K562 (cell line): Measurements from ENCODE around the gene PKD1L1. TPM values are rescaled to one million over a fixed set of nuclear protein-coding genes. Genes with fewer than 3 reads are reported as not detected.

Source experiments
- ATAC-seq: fragments of 200-7000 bp; cut with Tn5 transposase; 3 replicates; pipeline ENCODE4 v1.9.1; 2020; ENCODE audit warnings: moderate library complexity
- BruUV-seq: library from RNA; stranded (reverse); fragments of 400-500 nt; replicated peaks from 2 replicates; lab custom pipeline; 2021; lab: Mats Ljungman, UMichigan
- CTCF ChIA-PET: fragments of 300-600 bp; formaldehyde crosslinking; extraction: SDS; loops from one replicate; lab custom pipeline; 2021; ENCODE audit warnings: low intra/inter-chr PET ratio; lab: Yijun Ruan, JAX
- POLR2A ChIA-PET: fragments of 300-600, 350-650 bp; sonication (Branson Sonifier 250); formaldehyde crosslinking; extraction: SDS; loops from one replicate; lab custom pipeline; 2021; ENCODE audit warnings: antibody characterized with exemption, inconsistent platforms; lab: Yijun Ruan, JAX
- DNase-seq, 4 experiments: peaks; one replicate each; pipeline versions ENCODE4 v3.0.0 to v3.0.0-alpha.2; 2011 to 2018; ENCODE audit warnings: low spot score in 3 of 4, mixed read lengths in 3 of 4; ENCODE audit errors: extremely low read depth in 1 of 4
- FAIRE-seq: peaks from 2 replicates; lab custom pipeline; 2011; peaks lifted over from hg19 to GRCh38; lab: Jason Lieb, UNC
- H2AFZ ChIP-seq: 2 replicates; pipeline ENCODE4 v1.6.0; 2011; ENCODE audit warnings: low read depth, low read length, control low read depth, inconsistent platforms
- H3K27ac ChIP-seq: fragments of 200-600 bp; 3 replicates; pipeline ENCODE4 v1.8.0; 2011; ENCODE audit warnings: low read depth, mild to moderate bottlenecking, control low read depth, inconsistent platforms, low read length, moderate library complexity, mixed read lengths; ENCODE audit errors: extremely low read depth
- H3K27me3 ChIP-seq, 2 experiments: fragments of 300-600 bp in 1 of 2; 2 replicates in 1 of 2; 3 replicates in 1 of 2; pipeline versions ENCODE4 v1.6.0 to v1.8.0; 2011; ENCODE audit warnings: inconsistent platforms in 2 of 2, low read length in 2 of 2, mild to moderate bottlenecking in 1 of 2, mixed read lengths in 1 of 2, moderate library complexity in 1 of 2; ENCODE audit not compliant: control insufficient read depth in 2 of 2, insufficient read depth in 2 of 2
- H3K36me3 ChIP-seq: fragments of 300-600 bp; 3 replicates; pipeline ENCODE4 v1.8.0; 2011; ENCODE audit warnings: mild to moderate bottlenecking, low read length, inconsistent platforms; ENCODE audit not compliant: control insufficient read depth, insufficient read depth
- H3K4me1 ChIP-seq, 2 experiments: fragments of 200-600 bp in 1 of 2; replicated peaks in 1 of 2; 2 replicates in 1 of 2; 3 replicates in 1 of 2; pipeline versions ENCODE4 v1.5.1 to v1.8.0; 2011; ENCODE audit warnings: inconsistent platforms in 2 of 2, low read length in 2 of 2, mild to moderate bottlenecking in 1 of 2, mixed read lengths in 1 of 2, moderate library complexity in 1 of 2; ENCODE audit not compliant: control insufficient read depth in 2 of 2, insufficient read depth in 2 of 2
- H3K4me2 ChIP-seq: 2 replicates; pipeline ENCODE4 v1.6.1; 2011; ENCODE audit warnings: low read length, control low read depth, inconsistent platforms, mixed read lengths; ENCODE audit not compliant: insufficient read depth
- H3K4me3 ChIP-seq: fragments of 200-600 bp; sonication (generic), shearing (Covaris generic); 2 replicates; pipeline ENCODE4 v1.5.1; 2016; ENCODE audit warnings: control low read depth, inconsistent platforms
- H3K79me2 ChIP-seq: fragments of 200-600 bp; 3 replicates; pipeline ENCODE4 v1.8.0; 2011; ENCODE audit warnings: low read length, inconsistent platforms; ENCODE audit not compliant: control insufficient read depth, insufficient read depth
- H3K9ac ChIP-seq, 2 experiments: 2 replicates each; pipeline versions ENCODE4 v1.6.0 to v1.6.1; 2011; ENCODE audit warnings: low read depth in 2 of 2, low read length in 2 of 2, control low read depth in 1 of 2, inconsistent platforms in 1 of 2, mild to moderate bottlenecking in 1 of 2, mixed read lengths in 1 of 2; ENCODE audit not compliant: insufficient read depth in 1 of 2
- H3K9me1 ChIP-seq: one replicate; pipeline ENCODE4 v1.6.0; 2011; ENCODE audit warnings: inconsistent platforms, mild to moderate bottlenecking, low read length, moderate library complexity; ENCODE audit not compliant: control insufficient read depth, insufficient read depth
- H3K9me3 ChIP-seq: replicated peaks from 2 replicates; pipeline ENCODE4 v1.5.1; 2011; ENCODE audit warnings: low read depth, low read length, inconsistent platforms; ENCODE audit not compliant: control insufficient read depth, insufficient read depth
- H4K20me1 ChIP-seq: replicated peaks from 2 replicates; pipeline ENCODE4 v1.6.1; 2011; ENCODE audit warnings: low read length, inconsistent platforms, mixed read lengths; ENCODE audit not compliant: control insufficient read depth, insufficient read depth
- ARNT ChIP-seq, 2 experiments: fragments of 450-650 bp; IDR thresholded peaks; 2 replicates each; pipeline ENCODE4 v1.6.1; 2016; ENCODE audit warnings: mild to moderate bottlenecking in 1 of 2
- E2F3 ChIP-seq: fragments of 250-450 bp; sonication (Bioruptor Pico); IDR thresholded peaks from 2 replicates; pipeline ENCODE4 v1.4.0; 2020; ENCODE audit warnings: mild to moderate bottlenecking
- POLR2AphosphoS2 ChIP-seq: IDR thresholded peaks from 2 replicates; pipeline ENCODE4 v1.6.1; 2012; ENCODE audit warnings: low read length, improper control_type of control experiment
- RBM22 ChIP-seq: fragments of 200-400 bp; formaldehyde crosslinking; IDR thresholded peaks from 2 replicates; pipeline ENCODE4 v1.6.1; 2018; ENCODE audit warnings: low read length, low read depth; ENCODE audit not compliant: poor library complexity, severe bottlenecking
- STAG1 ChIP-seq: sonication (generic); formaldehyde crosslinking; IDR thresholded peaks from 2 replicates; pipeline ENCODE4 v1.5.0; 2020; ENCODE audit warnings: missing genetic modification reagents, borderline replicate concordance
- ZBTB7A ChIP-seq: IDR thresholded peaks from 2 replicates; pipeline ENCODE4 v1.6.1; 2011; ENCODE audit warnings: low read depth, mild to moderate bottlenecking, low read length, moderate library complexity, borderline replicate concordance; ENCODE audit not compliant: control insufficient read depth
- WGBS: fragments of 100-300 bp; shearing (Covaris generic); methylation state at CpG from one replicate; pipeline ENCODE4 v1.1.6; 2016; ENCODE audit warnings: low coverage, mixed read lengths; ENCODE audit not compliant: insufficient coverage; ENCODE audit errors: missing lambda C conversion rate; 5-methylcytosine and 5-hydroxymethylcytosine counted together
- in situ Hi-C: fragments of 300-500 bp; cut with MboI; formaldehyde crosslinking; loops from 4 replicates; pipeline ENCODE4 v1.15.0; 2018; ENCODE audit warnings: inconsistent platforms, mixed read lengths
- intact Hi-C: fragments of 100-400 bp; cut with micrococcal nuclease; formaldehyde crosslinking; loops from 2 replicates; pipeline ENCODE4 v1.14.2; 2022
- polyA plus RNA-seq, 8 experiments: library from polyadenylated mRNA; depleted of rRNA in 4 of 8; stranded (reverse) in 5 of 8; unstranded in 3 of 8; fragments of >200 nt; fragmentation: Nextera tagmentation in 2 of 8; fragmentation: Illumina TruSeq in 1 of 8; extraction: Ambion mirVana in 2 of 8; extraction: Trizol in 1 of 8; gene quantifications; 2 replicates each; pipeline versions ENCODE4 v1.2.1 to v1.2.3, GENCODE V29; 2011 to 2014; ENCODE audit warnings: inconsistent platforms in 1 of 8, missing spikeins in 1 of 8
- total RNA-seq, 7 experiments: library from RNA; depleted of rRNA in 6 of 7; stranded (reverse); fragments of >200 nt in 6 of 7; fragmentation: Illumina TruSeq in 2 of 7; extraction: Trizol in 2 of 7; gene quantifications; 2 replicates each; pipeline versions ENCODE4 v1.2.1 to v1.2.3, GENCODE V29; 2011 to 2021; ENCODE audit warnings: low replicate concordance in 1 of 7
- TF ChIP-seq, protein P1 (sequence below), 2 experiments: fragments of 450-650 bp; IDR thresholded peaks; 2 replicates each; pipeline ENCODE4 v1.6.1; 2016; ENCODE audit warnings: mild to moderate bottlenecking in 2 of 2, borderline replicate concordance in 1 of 2, low read depth in 1 of 2, moderate library complexity in 1 of 2

PKD1L1 gene
- total and polyA plus RNA-seq, 9 of the 15 experiments (the other 6 are each of a cell fraction or from before 2014, with no cell fraction given), result 0.01 to 0.02 TPM; not detected in 7

DNA sequence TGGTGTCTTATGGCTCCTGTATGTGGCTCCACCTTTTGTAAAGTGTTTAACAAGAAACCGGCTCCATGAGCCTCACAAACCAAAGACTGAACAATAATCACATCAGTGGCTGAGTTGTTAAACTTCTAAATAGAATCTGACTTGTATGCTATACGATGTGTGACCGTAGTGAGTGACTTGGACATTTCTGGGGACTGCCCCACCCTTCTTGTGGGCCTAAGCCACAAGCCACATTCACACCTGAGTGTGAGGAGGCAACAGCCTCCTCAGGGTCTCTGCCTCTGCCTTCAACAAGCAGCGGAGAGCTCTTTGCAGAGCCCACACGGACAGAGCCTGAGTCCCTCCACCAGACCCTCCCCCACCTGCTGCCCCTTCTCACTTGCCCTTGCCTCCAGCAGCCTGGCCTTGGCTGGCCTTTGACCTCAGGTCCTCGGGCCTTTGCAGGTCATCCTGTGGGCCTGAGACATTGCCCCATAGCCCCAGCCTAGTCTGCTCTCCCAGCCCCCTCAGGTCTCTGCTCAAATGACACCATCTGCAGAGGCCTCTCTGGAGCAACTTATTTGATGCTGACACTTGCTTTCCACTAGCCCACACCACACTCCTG, 209.6 kb downstream of the PKD1L1 start:
- Histone ChIP-seq H4K20me1 (no peaks in the 10 kb centered on the region), H3K4me2 (no peak overlapping the region), H3K27me3 (peaks cover 4 to 43% of the 10 kb centered on the region in 2 experiments; a peak in 4 of 5 replicates), H3K36me3 (no peaks in the 10 kb centered on the region), H3K27ac (no peak overlapping the region), H3K4me1 (no peaks in the 10 kb centered on the region), H3K79me2 (no peaks in the 10 kb centered on the region), H3K4me3 (no peak overlapping the region), H2AFZ (no peak overlapping the region), H3K9ac (no peak overlapping the region), H3K9me3 (no peaks in the 10 kb centered on the region), H3K9me1 (no peaks in the 10 kb centered on the region)
- ATAC-seq, result no peak
- ChIA-PET POLR2A (interaction anchor here (1.1 kb wide), 1 partner anchor 12 kb away, joined by 3 read pairs; no protein-coding TSS in a partner anchor), CTCF (no interaction called here)
- intact Hi-C loops (no loop called here), in situ Hi-C loops (no loop called here)
- no peak for TF ChIP-seq ZBTB7A
- BruUV-seq, result no TSS peak
- DNase-seq, result no peak
- 0% methylated on average over 6 of the region's 6 CpGs for WGBS
- FAIRE-seq, result no peak

DNA sequence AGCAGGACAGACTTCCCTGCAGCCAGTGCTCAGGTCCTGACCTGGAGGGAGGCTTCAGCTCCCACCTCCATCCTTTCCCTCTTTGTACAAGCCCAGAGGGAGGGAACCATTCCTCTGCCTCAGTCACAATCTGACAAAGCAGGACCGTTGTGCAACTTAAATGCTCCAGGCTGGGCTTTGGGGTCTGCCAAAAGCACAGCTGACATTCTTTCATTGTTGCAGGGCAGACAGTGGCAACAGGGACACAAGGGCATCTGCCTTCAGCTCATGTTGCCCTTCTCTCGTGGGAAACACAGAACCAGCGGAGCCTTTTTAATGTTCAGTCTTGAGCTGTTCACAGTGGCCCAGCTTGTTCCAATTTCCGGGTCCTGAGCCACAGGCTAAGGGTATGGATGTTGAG, 210.7 kb downstream of the PKD1L1 start:
- in situ Hi-C loops, result no loop called here
- no peak overlapping the region for H3K4me3 ChIP-seq
- H3K27me3 ChIP-seq, result peaks cover 4 to 47% of the 10 kb centered on the region in 2 experiments; a peak in 4 of 5 replicates
- no peaks in the 10 kb centered on the region for H4K20me1 ChIP-seq
- no peak for ATAC-seq
- H3K4me1 ChIP-seq, result no peaks in the 10 kb centered on the region
- no peaks in the 10 kb centered on the region for H3K9me1 ChIP-seq
- BruUV-seq, result no TSS peak
- H3K4me2 ChIP-seq, result no peak overlapping the region
- CTCF ChIA-PET, result no interaction called here
- H3K79me2 ChIP-seq, result no peaks in the 10 kb centered on the region
- POLR2A ChIA-PET, result interaction anchor here (1.0 to 1.1 kb wide), 2 partner anchors 13 to 15 kb away, joined by 3 to 6 read pairs; no protein-coding TSS in a partner anchor
- no peak overlapping the region for H3K9ac ChIP-seq
- no peak for FAIRE-seq
- H3K27ac ChIP-seq, result no peak overlapping the region
- 2% methylated on average over 4 of the region's 4 CpGs for WGBS
- H3K9me3 ChIP-seq, result no peaks in the 10 kb centered on the region
- intact Hi-C loops, result no loop called here
- no peaks in the 10 kb centered on the region for H3K36me3 ChIP-seq
- DNase-seq, result no peak
- H2AFZ ChIP-seq, result no peak overlapping the region
- TF ChIP-seq E2F3 (CRISPR knock-in tag) (no peak), ARNT (IDR thresholded peaks at IDR 0.05) (no peak), POLR2AphosphoS2 (no peak), RBM22 (no peak), STAG1 (CRISPR knock-in tag) (no peak)
- TF ChIP-seq, protein P1, sequence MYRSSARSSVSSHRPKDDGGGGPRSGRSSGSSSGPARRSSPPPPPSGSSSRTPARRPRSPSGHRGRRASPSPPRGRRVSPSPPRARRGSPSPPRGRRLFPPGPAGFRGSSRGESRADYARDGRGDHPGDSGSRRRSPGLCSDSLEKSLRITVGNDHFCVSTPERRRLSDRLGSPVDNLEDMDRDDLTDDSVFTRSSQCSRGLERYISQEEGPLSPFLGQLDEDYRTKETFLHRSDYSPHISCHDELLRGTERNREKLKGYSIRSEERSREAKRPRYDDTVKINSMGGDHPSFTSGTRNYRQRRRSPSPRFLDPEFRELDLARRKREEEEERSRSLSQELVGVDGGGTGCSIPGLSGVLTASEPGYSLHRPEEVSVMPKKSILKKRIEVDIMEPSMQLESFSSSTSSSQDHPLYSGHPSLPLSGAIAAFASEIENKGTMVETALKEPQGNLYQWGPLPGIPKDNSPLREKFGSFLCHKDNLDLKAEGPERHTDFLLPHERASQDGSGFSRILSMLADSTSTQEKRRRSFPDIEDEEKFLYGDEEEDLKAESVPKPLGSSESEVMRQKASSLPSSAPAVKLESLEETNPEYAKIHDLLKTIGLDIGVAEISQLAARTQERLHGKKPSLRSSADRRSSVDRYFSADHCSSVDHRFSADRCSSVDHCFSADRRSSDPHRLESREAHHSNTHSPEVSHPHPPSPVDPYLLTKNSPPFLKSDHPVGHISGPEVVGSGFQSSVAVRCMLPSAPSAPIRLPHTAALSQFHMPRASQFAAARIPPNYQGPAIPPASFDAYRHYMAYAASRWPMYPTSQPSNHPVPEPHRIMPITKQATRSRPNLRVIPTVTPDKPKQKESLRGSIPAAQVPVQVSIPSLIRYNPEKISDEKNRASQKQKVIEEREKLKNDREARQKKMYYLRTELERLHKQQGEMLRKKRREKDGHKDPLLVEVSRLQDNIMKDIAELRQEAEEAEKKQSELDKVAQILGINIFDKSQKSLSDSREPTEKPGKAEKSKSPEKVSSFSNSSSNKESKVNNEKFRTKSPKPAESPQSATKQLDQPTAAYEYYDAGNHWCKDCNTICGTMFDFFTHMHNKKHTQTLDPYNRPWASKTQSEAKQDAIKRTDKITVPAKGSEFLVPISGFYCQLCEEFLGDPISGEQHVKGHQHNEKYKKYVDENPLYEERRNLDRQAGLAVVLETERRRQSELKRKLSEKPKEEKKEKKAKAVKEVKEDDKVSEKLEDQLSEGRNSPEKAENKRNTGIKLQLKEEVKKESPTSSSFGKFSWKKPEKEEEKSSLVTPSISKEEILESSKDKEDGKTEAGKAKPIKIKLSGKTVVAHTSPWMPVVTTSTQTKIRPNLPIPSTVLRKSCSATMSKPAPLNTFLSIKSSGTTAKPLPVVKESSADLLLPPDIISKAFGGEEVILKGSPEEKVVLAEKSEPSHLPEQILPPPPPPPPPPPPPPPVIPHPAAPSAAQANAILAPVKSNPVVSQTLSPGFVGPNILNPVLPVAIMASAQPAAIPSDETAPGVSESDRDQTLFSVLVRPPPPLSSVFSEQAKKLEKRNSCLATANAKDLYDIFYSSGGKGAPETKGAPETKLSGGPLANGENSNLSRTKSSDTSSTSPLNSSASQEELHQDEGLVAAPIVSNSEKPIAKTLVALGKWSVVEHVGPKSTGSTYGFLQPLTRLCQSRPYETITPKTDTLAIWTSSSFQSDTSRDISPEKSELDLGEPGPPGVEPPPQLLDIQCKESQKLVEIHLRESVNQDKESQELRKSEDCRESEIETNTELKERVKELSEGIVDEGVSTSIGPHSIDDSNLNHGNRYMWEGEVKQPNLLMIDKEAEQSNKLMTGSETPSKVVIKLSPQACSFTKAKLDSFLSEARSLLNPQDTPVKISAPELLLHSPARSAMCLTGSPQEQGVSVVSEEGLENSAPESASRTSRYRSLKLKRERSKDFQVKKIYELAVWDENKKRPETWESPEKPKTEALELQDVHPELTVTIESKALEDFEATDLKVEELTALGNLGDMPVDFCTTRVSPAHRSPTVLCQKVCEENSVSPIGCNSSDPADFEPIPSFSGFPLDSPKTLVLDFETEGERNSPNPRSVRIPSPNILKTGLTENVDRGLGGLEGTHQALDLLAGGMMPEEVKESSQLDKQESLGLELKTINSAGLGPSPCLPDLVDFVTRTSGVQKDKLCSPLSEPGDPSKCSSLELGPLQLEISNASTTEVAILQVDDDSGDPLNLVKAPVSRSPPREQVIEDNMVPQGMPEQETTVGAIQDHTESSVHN (IDR thresholded peaks at IDR 0.05; ENCODE audit: borderline replicate concordance in 1 of 2, low read depth in 1 of 2), result no peak
